DND-41 (cell line): ENCODE data around the gene EIF1.

Experiments
- CTCF ChIP-seq: IDR thresholded peaks from 2 replicates; pipeline ENCODE4 v1.5.1; 2012; ENCODE audit warnings: borderline replicate concordance, low read length, moderate library complexity, mild to moderate bottlenecking; ENCODE audit not compliant: poor library complexity, severe bottlenecking; ENCODE audit errors: extremely low read depth
- EZH2 ChIP-seq: IDR thresholded peaks from 3 replicates; pipeline ENCODE4 v1.6.1; 2012; ENCODE audit warnings: borderline replicate concordance, low read depth, mild to moderate bottlenecking, moderate library complexity, low read length, inconsistent platforms; ENCODE audit not compliant: severe bottlenecking

GRCh38 chr17:41659427-41660212 is 29.1 kb upstream of the EIF1 start:
- TF ChIP-seq CTCF = no peak
- TF ChIP-seq EZH2 = no peak
